Bronchial epithelial cell (primary cell): ENCODE measurements around the gene FAIM2. TPM values are rescaled to one million over a fixed set of nuclear protein-coding genes. Genes with fewer than 3 reads are reported as not detected.

ENCODE experiments used
- DNase-seq: peaks from one replicate; pipeline ENCODE4 v3.0.0-alpha.2; 2010; ENCODE audit warnings: low read depth
- FAIRE-seq: peaks from 2 replicates; lab custom pipeline; 2011; peaks lifted over from hg19 to GRCh38; lab: Jason Lieb, UNC
- H3K27me3 ChIP-seq: 2 replicates; pipeline ENCODE4 v1.5.1; 2011; ENCODE audit warnings: low read length; ENCODE audit not compliant: control insufficient read depth, insufficient read depth
- H3K36me3 ChIP-seq: 2 replicates; pipeline ENCODE4 v1.5.1; 2011; ENCODE audit warnings: low read length; ENCODE audit not compliant: control insufficient read depth, insufficient read depth
- H3K4me3 ChIP-seq: 2 replicates; pipeline ENCODE4 v1.5.1; 2011; ENCODE audit warnings: mild to moderate bottlenecking, low read depth, low read length, control low read depth
- total RNA-seq: library from RNA; depleted of rRNA; stranded (reverse); fragments of >200 nt; gene quantifications from 2 replicates; pipeline ENCODE4 v1.2.1, GENCODE V29; 2014
- TF ChIP-seq, protein P1 (sequence below): IDR thresholded peaks from 2 replicates; pipeline ENCODE4 v1.5.1; 2011; ENCODE audit warnings: mild to moderate bottlenecking, moderate library complexity, low read length, control low read depth, inconsistent platforms; ENCODE audit not compliant: insufficient read depth, severe bottlenecking

FAIM2 gene
- total RNA-seq, 1 donor from 2014 or later = 0.53 TPM

DNA sequence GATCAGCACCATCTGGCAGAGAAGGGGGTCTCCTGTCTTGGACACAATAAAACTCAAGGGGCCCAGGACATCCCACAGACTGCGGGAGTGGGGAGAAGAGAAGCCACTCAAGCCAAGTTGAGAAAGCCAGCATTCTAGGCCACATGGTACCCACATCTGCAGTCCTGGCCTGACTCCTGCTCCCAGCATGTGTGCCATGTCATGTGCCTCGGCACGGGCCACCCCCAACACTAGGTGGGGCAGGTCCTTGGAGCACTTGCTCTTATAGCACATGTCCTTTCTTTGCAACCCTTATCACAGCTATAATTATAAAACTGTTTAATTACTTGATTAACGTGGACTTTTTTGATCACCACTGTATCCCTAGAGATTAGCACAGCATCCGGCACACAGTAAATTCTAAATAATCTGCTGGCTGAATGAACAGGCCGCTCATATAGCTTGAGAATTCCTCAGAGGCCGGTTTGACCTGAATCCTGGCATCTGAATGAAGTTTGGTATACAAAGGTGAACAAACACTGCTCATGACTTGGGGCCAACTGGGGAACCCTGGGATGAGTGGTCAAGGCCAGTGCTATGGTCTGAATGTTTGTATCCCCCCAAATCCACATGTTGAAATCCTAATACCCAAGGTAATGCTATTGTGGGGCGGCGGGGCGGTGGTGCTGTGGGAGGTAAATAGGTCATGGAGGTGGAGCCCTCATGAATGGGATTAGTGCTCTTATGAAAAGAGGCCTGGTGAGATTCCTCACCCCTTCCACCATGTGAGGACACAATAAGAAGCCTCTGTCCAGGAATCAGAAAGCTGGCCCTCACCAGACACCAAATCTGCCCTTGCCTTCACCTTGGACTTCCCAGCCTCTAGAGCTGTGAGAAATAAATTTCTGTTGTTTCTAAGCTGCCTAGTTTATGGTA, 82.1 kb downstream of the FAIM2 start:
- TF ChIP-seq, protein P1, sequence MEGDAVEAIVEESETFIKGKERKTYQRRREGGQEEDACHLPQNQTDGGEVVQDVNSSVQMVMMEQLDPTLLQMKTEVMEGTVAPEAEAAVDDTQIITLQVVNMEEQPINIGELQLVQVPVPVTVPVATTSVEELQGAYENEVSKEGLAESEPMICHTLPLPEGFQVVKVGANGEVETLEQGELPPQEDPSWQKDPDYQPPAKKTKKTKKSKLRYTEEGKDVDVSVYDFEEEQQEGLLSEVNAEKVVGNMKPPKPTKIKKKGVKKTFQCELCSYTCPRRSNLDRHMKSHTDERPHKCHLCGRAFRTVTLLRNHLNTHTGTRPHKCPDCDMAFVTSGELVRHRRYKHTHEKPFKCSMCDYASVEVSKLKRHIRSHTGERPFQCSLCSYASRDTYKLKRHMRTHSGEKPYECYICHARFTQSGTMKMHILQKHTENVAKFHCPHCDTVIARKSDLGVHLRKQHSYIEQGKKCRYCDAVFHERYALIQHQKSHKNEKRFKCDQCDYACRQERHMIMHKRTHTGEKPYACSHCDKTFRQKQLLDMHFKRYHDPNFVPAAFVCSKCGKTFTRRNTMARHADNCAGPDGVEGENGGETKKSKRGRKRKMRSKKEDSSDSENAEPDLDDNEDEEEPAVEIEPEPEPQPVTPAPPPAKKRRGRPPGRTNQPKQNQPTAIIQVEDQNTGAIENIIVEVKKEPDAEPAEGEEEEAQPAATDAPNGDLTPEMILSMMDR = no peak
- no peak for FAIRE-seq
- Histone ChIP-seq H3K27me3 (no peaks in the 10 kb centered on the region), H3K4me3 (no peak overlapping the region), H3K36me3 (no peaks in the 10 kb centered on the region)
- no peak for DNase-seq

DNA sequence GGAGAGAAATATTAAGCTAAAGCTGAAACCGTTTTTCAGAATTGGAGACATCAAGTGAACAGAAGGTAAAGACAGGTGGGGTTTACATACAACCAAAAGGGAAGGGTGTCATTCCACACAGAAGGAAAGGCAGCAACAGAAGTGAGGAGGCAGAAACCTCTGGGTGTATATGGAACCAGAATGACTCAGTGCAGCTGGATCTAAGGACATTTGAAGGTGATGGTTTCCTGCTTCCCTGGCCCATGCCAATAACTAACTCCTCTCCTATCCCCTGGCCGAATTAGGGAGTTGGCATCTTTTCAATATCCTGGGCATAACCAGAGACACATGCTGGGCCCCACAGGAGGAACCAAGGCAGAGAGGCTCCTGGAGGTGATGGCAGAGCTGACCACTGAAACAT, 83.9 kb downstream of the FAIM2 start:
- no peaks in the 10 kb centered on the region for H3K36me3 ChIP-seq
- TF ChIP-seq, protein P1 = no peak
- H3K27me3 ChIP-seq = no peaks in the 10 kb centered on the region
- H3K4me3 ChIP-seq = no peak overlapping the region
- FAIRE-seq (no peak), DNase-seq (no peak)

DNA sequence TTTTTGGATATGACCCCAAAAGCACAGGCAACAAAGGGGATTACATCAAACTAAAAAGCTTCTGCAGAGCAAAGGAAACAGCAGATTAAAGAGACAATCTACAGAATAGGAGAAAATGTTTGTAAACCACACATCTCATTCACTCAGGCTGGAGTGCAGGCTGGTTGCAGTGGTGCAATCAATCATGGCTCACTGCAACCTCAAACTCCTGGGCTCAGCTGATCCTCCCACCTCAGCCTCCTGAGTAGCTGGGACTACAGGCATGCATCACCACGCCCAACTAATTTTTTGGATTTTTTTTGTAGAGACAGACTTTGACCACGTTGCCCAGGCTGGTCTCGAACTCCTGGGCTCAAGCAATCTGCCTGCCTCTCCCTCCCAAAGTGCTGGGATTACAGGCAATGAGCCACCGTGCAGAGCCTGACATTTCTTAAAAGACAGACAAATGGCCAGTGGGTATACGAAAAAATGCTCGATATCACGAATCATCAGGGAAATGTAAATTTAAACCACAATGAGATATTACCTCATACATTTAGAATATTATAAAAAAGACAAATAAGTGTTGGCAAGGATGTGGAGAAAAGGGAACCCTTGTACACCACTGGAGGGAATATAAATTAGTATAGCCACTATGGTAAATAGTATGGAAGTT, 85.3 kb downstream of the FAIM2 start:
- DNase-seq (no peak), FAIRE-seq (no peak)
- Histone ChIP-seq H3K27me3 (no peaks in the 10 kb centered on the region), H3K4me3 (no peak overlapping the region), H3K36me3 (no peaks in the 10 kb centered on the region)
- TF ChIP-seq, protein P1 = no peak

Other genes starting within 250 kb of the FAIM2 start
- 2.2 and 2.6 TPM in 2 replicates for gene FMNL3, start 196.5 kb downstream of the FAIM2 start, total RNA-seq
- 570 and 818 TPM in 2 replicates for gene TMBIM6, start 162.3 kb downstream of the FAIM2 start, total RNA-seq
- 3.1 and 3.7 TPM in 2 replicates for gene NCKAP5L, start 75.5 kb downstream of the FAIM2 start, total RNA-seq
- 6.8 and 7.4 TPM in 2 replicates for gene BCDIN3D, start 60.8 kb downstream of the FAIM2 start, total RNA-seq
- not detected in 2 replicates for gene AQP2, start 46.8 kb upstream of the FAIM2 start, total RNA-seq
- gene AQP5, start 58.0 kb upstream of the FAIM2 start, total RNA-seq = 1.3 and 9.9 TPM in 2 replicates
- under 0.01 TPM in 1 of 2 replicates, not detected in the other for gene AQP6, start 69.0 kb upstream of the FAIM2 start, total RNA-seq
- gene RACGAP1, start 121.6 kb upstream of the FAIM2 start, total RNA-seq = 9.6 and 11.3 TPM in 2 replicates
- gene ASIC1, start 153.7 kb upstream of the FAIM2 start, total RNA-seq = 1.3 and 1.4 TPM in 2 replicates
- gene SMARCD1, start 181.4 kb upstream of the FAIM2 start, total RNA-seq = 24.2 and 27.9 TPM in 2 replicates
- 0.26 and 0.53 TPM in 2 replicates for gene GPD1, start 200.1 kb upstream of the FAIM2 start, total RNA-seq
- gene COX14, start 208.3 kb upstream of the FAIM2 start, total RNA-seq = 47.9 and 52.1 TPM in 2 replicates